ENCODE data around the gene SQOR. TPM values are rescaled to one million over a fixed set of nuclear protein-coding genes. Genes with fewer than 3 reads are reported as not detected.

SQOR gene
- total RNA-seq (0.95 and 1.3 TPM in 2 replicates), polyA plus RNA-seq (0.73 and 3.3 TPM in 2 replicates)

- DNase-seq (ENCODE audit: low read depth in 1 of 2, low spot score in 1 of 2) = peak; percentile 64 to 71
- no peak within 1 kb of the TSS for H3K27ac ChIP-seq
- H3K27me3 ChIP-seq = peaks cover 88% of the 10 kb centered on the region
- H3K9me3 ChIP-seq (ENCODE audit: low read depth) = no peaks in the 10 kb centered on the region
- TF ChIP-seq CTCF (IDR thresholded peaks at IDR 0.05; ENCODE audit: low read depth, low read length) = no peak
- H3K4me1 ChIP-seq (ENCODE audit: low read depth) = no peaks in the 10 kb centered on the region
- peak within 1 kb of the TSS; percentile 41 for H3K4me3 ChIP-seq
- no peaks in the 10 kb centered on the region for H3K36me3 ChIP-seq
These were observed at the start of gene SQOR for GRCh38 chr15:45634432-45635190. TSS of gene SQOR (plus strand) at chr15:45635029. CDS start at chr15:45658924, 23,895 bp downstream.

GRCh38 chr15:45585069-45585791 lies 49.6 kb upstream of the SQOR start:
- Histone ChIP-seq H3K27me3 (no peaks in the 10 kb centered on the region), H3K4me3 (no peak overlapping the region), H3K27ac (no peak overlapping the region), H3K36me3 (no peaks in the 10 kb centered on the region), H3K9me3 (ENCODE audit: low read depth) (no peaks in the 10 kb centered on the region), H3K4me1 (ENCODE audit: low read depth) (peaks cover 7% of the 10 kb centered on the region)
- no peak for TF ChIP-seq CTCF (IDR thresholded peaks at IDR 0.05; ENCODE audit: low read depth, low read length)
- peak in 1 of 2 donors; percentile 6 for DNase-seq (ENCODE audit: low read depth in 1 of 2, low spot score in 1 of 2)

GRCh38 chr15:45586125-45586524 lies 48.7 kb upstream of the SQOR start:
- Histone ChIP-seq H3K4me1 (ENCODE audit: low read depth) (peaks cover 7% of the 10 kb centered on the region), H3K27ac (peak overlapping the region; percentile 99), H3K36me3 (no peaks in the 10 kb centered on the region), H3K27me3 (no peaks in the 10 kb centered on the region), H3K4me3 (peak overlapping the region; percentile 85), H3K9me3 (ENCODE audit: low read depth) (no peaks in the 10 kb centered on the region)
- peak in 1 of 2 donors; percentile 5 for DNase-seq (ENCODE audit: low read depth in 1 of 2, low spot score in 1 of 2)
- TF ChIP-seq CTCF (IDR thresholded peaks at IDR 0.05; ENCODE audit: low read depth, low read length) = no peak

- Histone ChIP-seq H3K4me1 (ENCODE audit: low read depth) (peaks cover 7% of the 10 kb centered on the region), H3K27ac (peak overlapping the region; percentile 99), H3K9me3 (ENCODE audit: low read depth) (no peaks in the 10 kb centered on the region), H3K27me3 (no peaks in the 10 kb centered on the region), H3K4me3 (peak overlapping the region; percentile 85), H3K36me3 (no peaks in the 10 kb centered on the region)
- no peak for DNase-seq (ENCODE audit: low read depth in 1 of 2, low spot score in 1 of 2)
- no peak for TF ChIP-seq CTCF (IDR thresholded peaks at IDR 0.05; ENCODE audit: low read depth, low read length)
These were observed 48.2 kb upstream of the SQOR start for GRCh38 chr15:45586601-45587094.

- Histone ChIP-seq H3K27ac (peak within 1 kb of the TSS; percentile 99), H3K36me3 (no peaks in the 10 kb centered on the region), H3K27me3 (no peaks in the 10 kb centered on the region), H3K4me3 (peak within 1 kb of the TSS; percentile 85), H3K9me3 (ENCODE audit: low read depth) (no peaks in the 10 kb centered on the region), H3K4me1 (ENCODE audit: low read depth) (peaks cover 7% of the 10 kb centered on the region)
- no peak for TF ChIP-seq CTCF (IDR thresholded peaks at IDR 0.05; ENCODE audit: low read depth, low read length)
- DNase-seq (ENCODE audit: low read depth in 1 of 2, low spot score in 1 of 2) = peak; percentile 96 to 97
These were observed 47.5 kb upstream of the SQOR start, which contains the start of gene BLOC1S6 for GRCh38 chr15:45587095-45587862. TSS of gene BLOC1S6 (plus strand) at chr15:45587379. CDS start at chr15:45587444, 65 bp downstream.
